ENCODE measurements around the gene APOBEC3G.

DNA sequence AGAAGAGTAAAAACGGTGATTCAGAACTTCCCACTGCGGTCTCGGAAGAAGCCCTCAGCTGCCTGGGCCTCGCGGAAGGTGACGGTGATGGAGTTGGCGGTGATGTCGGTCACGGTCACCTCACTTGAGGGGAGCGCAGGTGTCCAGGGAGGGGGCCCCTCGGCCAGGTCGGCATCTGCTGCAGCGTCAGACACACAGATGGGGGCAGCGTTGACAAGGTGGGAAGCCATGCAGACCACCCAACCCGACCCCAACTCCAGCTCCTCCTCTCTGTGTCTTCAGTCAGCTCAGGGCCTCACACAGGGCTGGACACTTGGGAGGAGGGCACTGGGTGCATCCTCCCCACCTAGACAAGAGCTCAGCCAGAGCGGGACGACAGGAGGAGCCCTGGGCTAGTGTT, 56.8 kb downstream of the APOBEC3G start:
- TF ChIP-seq EZH2phosphoT487 (IDR thresholded peaks at IDR 0.05; ENCODE audit: low read depth, severe bottlenecking, unreplicated experiment): no peak
- TF ChIP-seq, protein P1, sequence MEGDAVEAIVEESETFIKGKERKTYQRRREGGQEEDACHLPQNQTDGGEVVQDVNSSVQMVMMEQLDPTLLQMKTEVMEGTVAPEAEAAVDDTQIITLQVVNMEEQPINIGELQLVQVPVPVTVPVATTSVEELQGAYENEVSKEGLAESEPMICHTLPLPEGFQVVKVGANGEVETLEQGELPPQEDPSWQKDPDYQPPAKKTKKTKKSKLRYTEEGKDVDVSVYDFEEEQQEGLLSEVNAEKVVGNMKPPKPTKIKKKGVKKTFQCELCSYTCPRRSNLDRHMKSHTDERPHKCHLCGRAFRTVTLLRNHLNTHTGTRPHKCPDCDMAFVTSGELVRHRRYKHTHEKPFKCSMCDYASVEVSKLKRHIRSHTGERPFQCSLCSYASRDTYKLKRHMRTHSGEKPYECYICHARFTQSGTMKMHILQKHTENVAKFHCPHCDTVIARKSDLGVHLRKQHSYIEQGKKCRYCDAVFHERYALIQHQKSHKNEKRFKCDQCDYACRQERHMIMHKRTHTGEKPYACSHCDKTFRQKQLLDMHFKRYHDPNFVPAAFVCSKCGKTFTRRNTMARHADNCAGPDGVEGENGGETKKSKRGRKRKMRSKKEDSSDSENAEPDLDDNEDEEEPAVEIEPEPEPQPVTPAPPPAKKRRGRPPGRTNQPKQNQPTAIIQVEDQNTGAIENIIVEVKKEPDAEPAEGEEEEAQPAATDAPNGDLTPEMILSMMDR (IDR thresholded peaks at IDR 0.05; ENCODE audit: poor library complexity): no peak
